NCI-H526 treated with DMSO at 0.1 percent for 48 hours (cell line): ENCODE results near the gene MTHFS.

Experiments used
- DNase-seq: peaks from one replicate; lab custom pipeline; 2025; lab: John Stamatoyannopoulos, UW

The MTHFS gene

DNA sequence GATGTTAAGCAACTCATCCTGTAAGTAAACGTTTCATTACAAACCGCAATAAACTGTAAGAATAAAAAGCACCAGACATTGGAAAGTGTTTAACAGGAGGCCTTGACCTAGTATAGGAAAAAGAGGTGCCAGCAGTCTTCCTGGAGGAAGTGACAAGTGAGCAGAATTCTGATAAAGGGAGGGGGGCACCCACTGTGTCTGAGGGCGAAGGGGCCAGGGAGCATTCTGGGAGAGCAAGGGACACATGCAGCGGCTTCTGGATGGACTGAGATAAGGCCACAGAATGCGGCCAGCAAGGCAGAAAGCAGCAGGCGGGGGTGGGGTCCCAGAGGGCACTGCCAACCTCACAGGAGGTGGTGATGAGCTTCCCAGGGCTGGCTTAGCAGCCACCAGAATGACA is 80.2 kb downstream of the MTHFS start:
- DNase-seq: no peak

GRCh38 chr15:79815468-79815867 is 81.3 kb downstream of the MTHFS start:
- DNase-seq: no peak

GRCh38 chr15:79812541-79812940 is 84.3 kb downstream of the MTHFS start:
- DNase-seq: no peak

DNA sequence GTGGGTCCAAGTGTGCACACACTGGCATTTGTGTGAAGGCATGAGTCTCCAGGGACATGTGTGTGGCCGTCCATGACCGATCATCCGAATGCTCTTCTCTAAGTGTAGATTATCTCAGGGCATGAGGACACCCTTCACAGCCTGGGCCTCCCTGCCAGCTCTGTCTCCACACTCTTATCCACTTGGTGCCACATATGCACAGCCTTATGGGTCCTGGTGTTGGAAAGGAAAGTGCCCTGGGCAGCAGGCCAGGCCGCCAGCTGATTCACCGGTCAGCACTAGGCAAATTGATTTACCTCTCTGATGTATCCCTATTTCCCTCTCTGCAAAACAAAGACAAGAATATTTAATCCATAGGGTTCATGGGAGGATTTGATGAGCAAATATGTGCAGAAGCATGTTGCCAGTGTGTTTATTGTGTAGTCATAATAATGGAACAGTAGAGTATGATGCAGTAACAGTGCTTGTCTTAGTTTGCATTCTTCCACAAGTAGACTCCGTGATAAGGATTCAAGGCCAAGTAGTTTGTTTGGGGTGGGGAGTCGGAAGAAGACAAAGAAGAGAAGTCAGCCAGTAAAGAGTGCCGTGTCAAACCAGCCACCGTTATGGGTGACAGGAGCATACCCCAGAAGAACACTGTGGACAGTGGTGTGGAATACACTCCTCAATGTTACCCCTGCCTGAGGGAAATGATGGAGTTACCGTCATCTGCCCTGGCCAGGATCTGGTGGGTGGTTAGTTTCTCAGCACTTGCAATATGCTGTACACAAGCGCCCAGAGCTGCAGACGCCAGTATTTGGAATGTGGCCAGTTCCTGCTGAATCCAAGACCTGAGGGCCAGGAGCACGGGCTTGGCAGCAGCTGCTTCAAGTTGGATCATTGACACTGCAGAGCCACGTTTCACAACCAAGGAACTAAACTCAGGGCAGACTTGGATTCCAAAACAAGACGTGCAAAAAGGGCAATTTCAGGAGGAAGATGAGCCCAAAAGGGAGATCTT is 85.1 kb downstream of the MTHFS start:
- no peak for DNase-seq

DNA sequence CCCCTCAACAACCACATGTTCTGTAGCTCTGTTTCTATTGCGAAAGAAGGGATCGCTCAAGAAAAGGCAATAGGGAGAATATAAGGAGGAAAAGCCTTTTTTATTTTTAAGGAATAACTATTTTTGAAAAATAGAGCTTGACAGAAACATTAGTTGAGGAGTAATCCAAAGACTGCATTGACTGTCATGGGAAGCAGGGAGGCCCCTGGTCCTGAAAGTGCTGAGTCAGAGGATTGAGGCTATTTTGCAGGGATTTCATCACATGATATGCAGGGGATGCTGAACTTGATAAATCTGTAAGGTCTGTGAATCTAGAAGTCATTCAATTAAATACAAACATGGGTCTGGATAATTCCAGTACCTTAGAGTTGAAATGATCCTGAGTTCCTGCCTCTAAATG is 92.0 kb downstream of the MTHFS start:
- no peak for DNase-seq

GRCh38 chr15:79798311-79798710 is 98.5 kb downstream of the MTHFS start:
- DNase-seq: no peak
